HEK293 (cell line): ENCODE data around the gene MYRIP.
"Not testable (repeated sequence)": the region's sequence is repeated elsewhere in the genome, so short reads cannot be mapped to it uniquely, and the experiment has no call there.

Source experiments
- MEIS1 ChIP-seq: sonication (generic); formaldehyde crosslinking; IDR thresholded peaks from 2 replicates; pipeline ENCODE4 v1.8.1; 2022; ENCODE audit warnings: missing genetic modification reagents, mild to moderate bottlenecking, borderline replicate concordance
- SETDB1 ChIP-seq: IDR thresholded peaks from one replicate; pipeline ENCODE4 v1.6.1; 2017; ENCODE audit warnings: mild to moderate bottlenecking, low read length, moderate library complexity, mixed read lengths; ENCODE audit not compliant: insufficient read length
- SP7 ChIP-seq: fragments of 450-650 bp; formaldehyde crosslinking; IDR thresholded peaks from 2 replicates; pipeline ENCODE4 v1.5.1; 2016; ENCODE audit warnings: missing biosample characterization, missing genetic modification characterization
- TCF7L2 ChIP-seq: IDR thresholded peaks from 2 replicates; pipeline ENCODE4 v1.6.1; 2011; ENCODE audit warnings: low read depth, mild to moderate bottlenecking, inconsistent platforms, low read length, moderate library complexity, borderline replicate concordance
- ZNF138 ChIP-seq: fragments of 450-650 bp; formaldehyde crosslinking; IDR thresholded peaks from 2 replicates; pipeline ENCODE4 v1.5.1; 2016; ENCODE audit warnings: missing biosample characterization, missing genetic modification characterization, borderline replicate concordance
- ZNF707 ChIP-seq: fragments of 450-650 bp; formaldehyde crosslinking; IDR thresholded peaks from 2 replicates; pipeline ENCODE4 v1.5.1; 2016; ENCODE audit warnings: missing biosample characterization, missing genetic modification characterization
- TF ChIP-seq, protein P1 (sequence below): fragments of 450-650 bp; formaldehyde crosslinking; IDR thresholded peaks from 2 replicates; pipeline ENCODE4 v1.5.1; 2016; ENCODE audit warnings: missing biosample characterization, missing genetic modification characterization

DNA sequence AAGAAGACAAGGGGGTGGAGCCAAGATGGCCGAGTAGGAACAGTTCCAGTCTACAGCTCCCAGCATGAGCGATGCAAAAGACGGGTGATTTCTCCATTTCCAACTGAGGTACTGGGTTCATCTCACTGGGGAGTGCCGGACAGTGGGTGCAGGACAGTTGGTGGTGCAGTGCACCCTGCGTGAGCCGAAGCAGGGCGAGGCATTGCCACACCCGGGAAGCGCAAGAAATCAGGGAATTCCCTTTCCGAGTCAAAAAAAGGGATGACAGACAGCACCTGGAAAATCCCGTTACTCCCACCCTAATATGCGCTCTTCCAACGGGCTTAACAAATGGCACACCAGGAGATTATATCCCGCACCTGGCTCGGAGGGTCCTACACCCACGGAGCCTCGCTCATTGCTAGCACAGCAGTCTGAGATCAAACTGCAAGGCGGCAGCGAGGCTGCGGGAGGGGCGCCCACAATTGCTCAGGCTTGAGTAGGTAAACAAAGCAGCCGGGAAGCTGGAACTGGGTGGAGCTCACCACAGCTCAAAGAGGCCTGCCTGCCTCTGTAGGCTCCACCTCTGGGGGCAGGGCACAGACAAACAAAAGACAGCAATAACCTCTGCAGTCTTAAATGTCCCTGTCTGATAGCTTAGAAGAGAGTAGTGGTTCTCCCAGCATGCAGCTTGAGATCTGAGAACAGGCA lies 324.6 kb downstream of the MYRIP start:
- TF ChIP-seq, protein P1, sequence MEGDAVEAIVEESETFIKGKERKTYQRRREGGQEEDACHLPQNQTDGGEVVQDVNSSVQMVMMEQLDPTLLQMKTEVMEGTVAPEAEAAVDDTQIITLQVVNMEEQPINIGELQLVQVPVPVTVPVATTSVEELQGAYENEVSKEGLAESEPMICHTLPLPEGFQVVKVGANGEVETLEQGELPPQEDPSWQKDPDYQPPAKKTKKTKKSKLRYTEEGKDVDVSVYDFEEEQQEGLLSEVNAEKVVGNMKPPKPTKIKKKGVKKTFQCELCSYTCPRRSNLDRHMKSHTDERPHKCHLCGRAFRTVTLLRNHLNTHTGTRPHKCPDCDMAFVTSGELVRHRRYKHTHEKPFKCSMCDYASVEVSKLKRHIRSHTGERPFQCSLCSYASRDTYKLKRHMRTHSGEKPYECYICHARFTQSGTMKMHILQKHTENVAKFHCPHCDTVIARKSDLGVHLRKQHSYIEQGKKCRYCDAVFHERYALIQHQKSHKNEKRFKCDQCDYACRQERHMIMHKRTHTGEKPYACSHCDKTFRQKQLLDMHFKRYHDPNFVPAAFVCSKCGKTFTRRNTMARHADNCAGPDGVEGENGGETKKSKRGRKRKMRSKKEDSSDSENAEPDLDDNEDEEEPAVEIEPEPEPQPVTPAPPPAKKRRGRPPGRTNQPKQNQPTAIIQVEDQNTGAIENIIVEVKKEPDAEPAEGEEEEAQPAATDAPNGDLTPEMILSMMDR (tag by site-specific recombination): not testable (repeated sequence)
- not testable (repeated sequence) for TF ChIP-seq ZNF707 (tag by site-specific recombination); TCF7L2; MEIS1 (CRISPR knock-in tag); SETDB1; ZNF138 (tag by site-specific recombination); SP7
